ACC112 (cell line): ENCODE measurements around the gene GIT1.

Experiments used
- H2AFZ ChIP-seq: fragments of 200-600 bp; sonication (generic); one replicate; pipeline ENCODE4 v1.6.0; 2017; ENCODE audit warnings: antibody characterized with exemption, low read length; ENCODE audit not compliant: unreplicated experiment
- H3K27ac ChIP-seq: fragments of 200-600 bp; sonication (generic); 2 replicates; pipeline ENCODE4 v1.5.1; 2014; ENCODE audit warnings: low read depth, mild to moderate bottlenecking, antibody characterized with exemption, low read length, moderate library complexity
- H3K27me3 ChIP-seq: fragments of 200-600 bp; sonication (generic); 2 replicates; pipeline ENCODE4 v1.6.1; 2014; ENCODE audit warnings: mild to moderate bottlenecking, antibody characterized with exemption, low read length, moderate library complexity, mixed read lengths; ENCODE audit not compliant: insufficient read depth
- H3K36me3 ChIP-seq: fragments of 200-600 bp; sonication (generic); 2 replicates; pipeline ENCODE4 v1.6.1; 2016; ENCODE audit warnings: mild to moderate bottlenecking, antibody characterized with exemption, low read length, moderate library complexity, mixed read lengths; ENCODE audit not compliant: insufficient read depth
- H3K4me1 ChIP-seq: fragments of 200-600 bp; sonication (generic); one replicate; pipeline ENCODE4 v1.6.1; 2016; ENCODE audit warnings: low read length, mixed read lengths; ENCODE audit not compliant: insufficient read depth, unreplicated experiment, control insufficient read depth
- H3K4me3 ChIP-seq: fragments of 200-600 bp; sonication (generic); 2 replicates; pipeline ENCODE4 v1.5.1; 2014; ENCODE audit warnings: mild to moderate bottlenecking, low read depth, low read length
- H3K79me2 ChIP-seq: fragments of 200-600 bp; sonication (generic); one replicate; pipeline ENCODE4 v1.6.0; 2016; ENCODE audit warnings: low read length; ENCODE audit not compliant: control insufficient read depth, unreplicated experiment, insufficient read depth

Gene GIT1

DNA sequence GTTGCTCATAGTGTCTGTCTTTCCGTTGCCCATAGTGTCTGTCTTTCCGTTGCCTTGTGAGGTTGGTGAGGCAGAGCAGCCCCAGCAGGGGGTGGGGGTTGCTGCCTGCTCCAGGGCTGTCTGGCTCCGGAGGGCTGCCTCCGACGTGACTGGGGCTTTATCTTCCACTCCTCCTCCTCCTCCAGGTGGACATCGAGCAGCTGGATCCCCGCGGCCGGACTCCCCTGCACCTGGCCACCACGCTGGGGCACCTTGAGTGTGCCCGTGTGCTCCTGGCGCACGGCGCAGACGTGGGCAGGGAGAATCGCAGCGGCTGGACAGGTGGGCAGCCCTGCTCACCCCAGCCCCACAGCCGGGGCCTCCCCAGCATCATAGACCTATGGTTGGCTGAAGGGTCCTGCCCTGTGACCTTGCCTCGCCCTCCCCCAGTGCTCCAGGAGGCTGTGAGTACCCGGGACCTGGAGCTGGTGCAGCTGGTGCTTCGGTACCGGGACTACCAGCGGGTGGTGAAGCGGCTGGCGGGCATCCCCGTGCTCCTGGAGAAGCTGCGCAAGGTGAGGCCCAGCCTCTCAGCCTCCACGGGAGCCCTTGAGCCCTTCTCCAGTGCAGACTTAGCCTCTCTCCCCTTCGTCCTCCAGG lies 18.2 kb upstream of the GIT1 start:
- no peak overlapping the region for H3K4me3 ChIP-seq
- no peak overlapping the region for H3K27ac ChIP-seq
- H2AFZ ChIP-seq = no peak overlapping the region
- H3K27me3 ChIP-seq = no peaks in the 10 kb centered on the region
- no peaks in the 10 kb centered on the region for H3K36me3 ChIP-seq
- no peaks in the 10 kb centered on the region for H3K4me1 ChIP-seq
- no peaks in the 10 kb centered on the region for H3K79me2 ChIP-seq

- H3K27me3 ChIP-seq = no peaks in the 10 kb centered on the region
- no peak overlapping the region for H3K27ac ChIP-seq
- H3K4me1 ChIP-seq = no peaks in the 10 kb centered on the region
- no peaks in the 10 kb centered on the region for H3K36me3 ChIP-seq
- no peaks in the 10 kb centered on the region for H3K79me2 ChIP-seq
- H2AFZ ChIP-seq = no peak overlapping the region
- no peak overlapping the region for H3K4me3 ChIP-seq
Observed at GRCh38 chr17:29603109-29603674, 13.7 kb upstream of the GIT1 start.

DNA sequence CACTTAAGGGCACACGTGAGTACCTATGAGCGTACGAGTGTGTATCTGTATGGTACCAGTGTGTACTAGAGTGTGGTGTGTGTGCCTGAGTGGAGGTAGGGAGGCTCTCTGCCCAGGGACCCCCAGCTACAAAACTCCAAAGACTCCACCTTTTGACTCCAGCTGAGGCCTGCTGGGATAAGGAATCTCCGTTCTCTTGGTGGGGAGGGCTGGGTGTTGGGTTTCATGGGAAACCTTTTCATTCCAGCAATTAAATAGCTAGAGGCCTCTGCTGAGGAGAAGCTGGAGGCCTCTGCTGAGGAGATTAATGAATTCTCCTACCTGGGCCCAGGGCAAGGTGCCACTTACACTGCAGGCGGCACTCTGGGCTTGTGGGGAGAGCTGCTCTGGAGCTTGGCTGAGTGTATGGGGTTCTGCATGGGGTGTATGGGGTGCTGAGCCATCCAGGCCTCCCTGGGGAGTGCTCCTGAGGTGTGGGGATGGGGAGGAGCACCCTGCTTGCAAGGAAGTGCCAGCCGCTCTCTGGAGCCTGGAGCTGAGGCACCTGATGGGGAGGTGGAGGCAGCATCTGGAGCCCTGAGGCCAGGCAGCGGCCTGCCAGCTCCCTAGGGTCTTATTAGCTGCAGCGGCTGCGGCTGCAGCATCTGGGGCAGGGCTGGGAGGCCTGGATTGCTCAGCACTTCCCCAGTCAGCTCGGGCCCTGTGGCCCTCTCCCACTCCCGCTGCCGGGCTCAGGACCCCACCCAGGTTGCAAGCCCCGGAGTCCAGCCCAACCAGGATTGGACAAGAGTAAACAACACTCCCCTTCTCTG lies 8.1 kb upstream of the GIT1 start:
- H3K27me3 ChIP-seq = no peaks in the 10 kb centered on the region
- no peak overlapping the region for H3K27ac ChIP-seq
- H3K4me1 ChIP-seq = peaks cover 11% of the 10 kb centered on the region
- H3K79me2 ChIP-seq = no peaks in the 10 kb centered on the region
- no peak overlapping the region for H2AFZ ChIP-seq
- no peaks in the 10 kb centered on the region for H3K36me3 ChIP-seq
- H3K4me3 ChIP-seq = no peak overlapping the region

DNA sequence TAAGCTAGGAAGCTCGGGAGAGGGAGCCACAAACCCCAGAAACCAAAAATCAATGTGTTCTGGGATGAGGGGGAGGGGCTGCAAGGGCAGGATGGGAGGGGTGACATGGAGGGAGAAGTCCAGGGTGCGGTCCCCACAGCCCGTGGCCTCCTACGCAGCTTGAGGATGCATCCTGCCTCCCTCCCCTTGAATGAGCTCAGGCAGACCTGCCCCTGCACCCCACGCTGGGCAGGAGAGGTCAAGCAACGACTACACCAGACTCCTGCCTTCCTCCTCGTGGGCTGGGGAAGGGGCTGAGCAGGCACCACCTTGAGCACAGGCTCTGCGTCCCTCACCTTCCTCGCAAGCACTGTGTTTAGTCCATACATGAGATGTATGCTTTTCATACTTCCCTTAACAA lies 7.4 kb upstream of the GIT1 start:
- Histone ChIP-seq H3K27ac (no peak overlapping the region), H3K36me3 (no peaks in the 10 kb centered on the region), H3K4me1 (peaks cover 18% of the 10 kb centered on the region), H2AFZ (no peak overlapping the region), H3K79me2 (no peaks in the 10 kb centered on the region), H3K4me3 (no peak overlapping the region), H3K27me3 (no peaks in the 10 kb centered on the region)

GRCh38 chr17:29595943-29596774 lies 6.7 kb upstream of the GIT1 start:
- H3K36me3 ChIP-seq = no peaks in the 10 kb centered on the region
- H2AFZ ChIP-seq = no peak overlapping the region
- no peaks in the 10 kb centered on the region for H3K79me2 ChIP-seq
- peaks cover 20% of the 10 kb centered on the region for H3K4me1 ChIP-seq
- H3K27me3 ChIP-seq = no peaks in the 10 kb centered on the region
- no peak overlapping the region for H3K27ac ChIP-seq
- H3K4me3 ChIP-seq = no peak overlapping the region

DNA sequence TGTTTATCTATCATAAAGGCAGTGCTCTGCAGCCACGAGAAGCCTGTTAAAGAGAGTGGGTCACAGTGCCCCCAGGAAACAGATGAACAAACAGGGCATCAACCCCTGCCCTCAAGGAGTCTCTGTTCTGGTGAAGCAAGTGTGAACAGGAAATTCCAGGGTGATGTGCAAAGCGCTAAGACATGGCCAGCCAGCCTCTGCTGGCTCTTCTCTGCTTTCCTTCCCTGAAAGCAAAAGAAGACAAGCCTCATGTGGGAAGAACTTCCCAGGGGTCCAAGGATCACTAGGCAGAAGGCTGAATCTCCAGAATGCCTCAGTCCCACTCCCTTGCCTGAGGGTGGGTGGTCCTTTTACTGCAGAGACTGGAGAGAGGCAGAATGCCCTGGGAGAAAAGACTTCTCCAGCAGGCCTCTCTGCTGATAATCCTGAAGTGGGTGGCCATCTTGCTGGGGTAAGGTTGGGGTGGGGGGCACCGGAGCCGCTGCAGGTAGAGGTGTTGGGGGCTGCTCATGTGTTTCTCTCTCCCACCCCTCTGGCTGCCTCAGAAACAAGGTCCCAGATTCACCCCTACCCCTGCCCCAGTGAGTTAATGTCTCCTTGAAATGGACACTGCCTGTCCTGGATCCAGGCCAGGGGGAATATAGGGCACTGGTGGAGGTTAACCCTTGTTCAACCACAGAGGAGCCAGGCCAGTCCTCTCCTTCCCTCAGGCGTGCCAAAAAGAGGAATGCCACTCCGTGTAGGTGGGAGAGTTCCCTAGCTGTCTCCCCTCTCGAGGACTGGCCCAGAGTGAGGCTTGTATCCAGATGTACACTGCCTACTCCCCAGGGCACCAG lies 5.9 kb upstream of the GIT1 start:
- Histone ChIP-seq H3K4me3 (no peak overlapping the region), H3K4me1 (peaks cover 22% of the 10 kb centered on the region), H3K36me3 (no peaks in the 10 kb centered on the region), H2AFZ (no peak overlapping the region), H3K79me2 (no peaks in the 10 kb centered on the region), H3K27ac (no peak overlapping the region), H3K27me3 (no peaks in the 10 kb centered on the region)

DNA sequence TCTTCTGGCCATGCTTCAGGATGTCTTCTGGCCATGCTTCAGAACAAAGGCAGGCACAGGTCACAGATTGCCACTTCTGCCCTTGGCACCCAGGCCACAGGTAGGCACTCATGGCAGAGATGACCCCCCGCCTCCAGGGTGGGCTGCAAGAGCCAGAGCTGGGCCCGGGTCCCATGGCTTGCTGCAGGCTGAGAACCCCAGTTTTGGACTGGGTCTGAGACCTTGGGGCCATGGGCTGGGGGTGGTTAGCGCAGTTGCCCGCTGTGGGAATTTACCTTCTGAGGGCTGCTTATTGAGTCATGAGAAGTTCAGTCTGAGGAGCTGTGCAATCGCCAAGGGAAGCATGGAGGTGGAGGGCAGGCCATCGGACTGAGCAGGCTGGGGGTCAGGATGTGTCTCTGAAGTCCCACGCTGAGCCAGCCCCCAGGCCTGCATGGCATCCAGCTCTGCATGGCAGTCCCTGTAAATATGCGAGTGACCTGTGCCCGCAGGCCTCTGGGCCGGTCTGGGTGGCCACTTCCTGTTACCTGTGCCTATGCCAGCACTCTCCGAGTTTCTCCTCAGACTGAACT lies 5.2 kb upstream of the GIT1 start:
- Histone ChIP-seq H3K79me2 (no peaks in the 10 kb centered on the region), H3K4me1 (peaks cover 28% of the 10 kb centered on the region), H2AFZ (no peak overlapping the region), H3K27me3 (no peaks in the 10 kb centered on the region), H3K36me3 (no peaks in the 10 kb centered on the region), H3K4me3 (no peak overlapping the region), H3K27ac (no peak overlapping the region)

DNA sequence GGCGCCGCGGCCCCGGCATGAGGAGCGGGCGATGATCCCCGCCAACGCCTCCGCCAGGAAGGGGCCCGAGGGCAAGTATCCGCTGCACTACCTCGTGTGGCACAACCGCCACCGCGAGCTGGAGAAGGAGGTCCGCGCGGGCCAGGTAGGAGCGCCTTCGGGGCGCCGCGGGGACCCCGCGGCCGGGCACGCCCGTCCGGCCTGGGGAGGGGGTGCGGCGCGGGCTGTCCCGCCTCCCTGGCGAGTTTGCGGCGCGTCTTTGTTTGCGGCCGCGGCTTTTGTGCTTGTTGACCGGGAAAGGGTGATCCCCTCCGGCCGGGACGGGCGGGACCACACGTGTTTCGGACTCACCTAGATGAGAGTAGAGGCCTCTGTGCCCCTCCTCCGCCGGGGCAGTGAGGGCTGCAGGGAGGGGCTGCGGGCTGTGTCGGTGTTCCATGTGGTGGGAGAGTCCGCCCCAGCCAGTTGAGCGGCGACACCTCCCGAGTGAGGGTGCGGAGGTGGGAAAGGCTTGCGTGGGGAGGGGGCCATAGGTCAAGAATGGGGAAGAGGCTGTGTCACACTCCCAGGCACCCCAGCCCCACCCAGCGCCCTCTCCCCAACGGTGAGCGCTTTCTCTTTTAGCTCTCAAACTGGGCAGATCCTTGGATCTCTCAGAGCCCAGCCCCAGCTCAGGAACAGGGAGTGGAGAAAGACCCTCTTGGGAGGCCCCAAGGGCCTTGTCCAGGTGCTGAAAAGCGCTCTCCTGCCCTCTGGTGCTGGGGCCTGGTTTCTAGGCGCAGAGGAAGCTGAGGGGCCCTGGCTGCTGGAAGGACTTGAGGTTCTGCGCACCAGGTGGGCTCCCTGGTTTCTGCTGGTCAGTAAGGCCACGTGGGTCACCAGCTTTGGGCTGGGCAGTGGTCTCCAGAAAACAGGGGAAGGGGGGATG lies 4.4 kb upstream of the GIT1 start:
- Histone ChIP-seq H2AFZ (peak overlapping the region; percentile 88), H3K79me2 (peaks cover 2% of the 10 kb centered on the region), H3K4me1 (peaks cover 28% of the 10 kb centered on the region), H3K4me3 (peak overlapping the region; percentile 87), H3K27me3 (no peaks in the 10 kb centered on the region), H3K36me3 (no peaks in the 10 kb centered on the region), H3K27ac (no peak overlapping the region)

- Histone ChIP-seq H3K27me3 (no peaks in the 10 kb centered on the region), H3K79me2 (peaks cover 11% of the 10 kb centered on the region), H3K27ac (no peak within 1 kb of the TSS), H3K4me3 (peak within 1 kb of the TSS; percentile 87), H3K36me3 (no peaks in the 10 kb centered on the region), H2AFZ (peak within 1 kb of the TSS; percentile 88), H3K4me1 (peaks cover 30% of the 10 kb centered on the region)
Observed at GRCh38 chr17:29592850-29593551, 3.6 kb upstream of the GIT1 start, which contains the start of gene ANKRD13B. Gene ANKRD13B, plus strand, starts transcription at chr17:29593132. Its CDS starts 490 bp downstream, at chr17:29593622.
